RWPE1 (cell line): ENCODE measurements around the gene WLS.

Experiments
- CTCF ChIA-PET: fragments of 350-600 bp; sonication (Branson Sonifier 250); formaldehyde crosslinking; extraction: SDS; loops from one replicate; lab custom pipeline; 2021; lab: Yijun Ruan, JAX
- POLR2A ChIA-PET: fragments of 400-600 bp; formaldehyde crosslinking; extraction: SDS; loops from one replicate; lab custom pipeline; 2020; ENCODE audit warnings: antibody characterized with exemption; ENCODE audit not compliant: low non-redundant PET; lab: Yijun Ruan, JAX
- DNase-seq: peaks from one replicate; pipeline ENCODE4 v3.0.0; 2012; ENCODE audit warnings: low spot score
- H3K27ac ChIP-seq: fragments of 450-650 bp; 2 replicates; pipeline ENCODE4 v1.5.1; 2017
- CTCF ChIP-seq: fragments of 450-650 bp; conservative IDR thresholded peaks from 2 replicates; pipeline ENCODE4 v1.5.1; 2017; ENCODE audit warnings: low read depth, mild to moderate bottlenecking

Gene WLS

GRCh38 chr1:68205794-68206358 lies 26.4 kb downstream of the WLS start:
- no peak overlapping the region for H3K27ac ChIP-seq
- no peak for TF ChIP-seq CTCF
- POLR2A ChIA-PET = no interaction called here
- CTCF ChIA-PET = no interaction called here
- DNase-seq = no peak

- CTCF ChIA-PET = interaction anchor here (0.5 to 0.7 kb wide), 2 partner anchors 30 to 1777 kb away, joined by 3 read pairs; no protein-coding TSS in a partner anchor
Observed at GRCh38 chr1:68204977-68205630, 27.2 kb downstream of the WLS start.

GRCh38 chr1:68202239-68202832 lies 30.0 kb downstream of the WLS start:
- ChIA-PET POLR2A (no interaction called here), CTCF (no interaction called here)
- no peak for TF ChIP-seq CTCF
- H3K27ac ChIP-seq = no peak overlapping the region
- no peak for DNase-seq

More at GRCh38 chr1:68204977-68205630, 27.2 kb downstream of the WLS start:
- POLR2A ChIA-PET = no interaction called here
- TF ChIP-seq CTCF = no peak
- no peak overlapping the region for H3K27ac ChIP-seq
- no peak for DNase-seq

- TF ChIP-seq CTCF = no peak
- ChIA-PET CTCF (no interaction called here), POLR2A (no interaction called here)
- H3K27ac ChIP-seq = no peak overlapping the region
- no peak for DNase-seq
Observed at GRCh38 chr1:68201546-68202238, 30.6 kb downstream of the WLS start.

GRCh38 chr1:68199603-68200002 lies 32.7 kb downstream of the WLS start:
- no peak for DNase-seq
- ChIA-PET POLR2A (interaction anchor here (0.5 kb wide), 1 partner anchor 13 kb away, joined by 3 read pairs; no protein-coding TSS in a partner anchor), CTCF (no interaction called here)
- no peak for TF ChIP-seq CTCF
- no peak overlapping the region for H3K27ac ChIP-seq

GRCh38 chr1:68198752-68199151 lies 33.6 kb downstream of the WLS start:
- CTCF ChIA-PET = no interaction called here
- TF ChIP-seq CTCF = no peak
- POLR2A ChIA-PET = no interaction called here
- peak; percentile 44 for DNase-seq
- H3K27ac ChIP-seq = no peak overlapping the region
